AG04450 (cell line): ENCODE results near the gene SPNS2. TPM values are rescaled to one million over a fixed set of nuclear protein-coding genes. Genes with fewer than 3 reads are reported as not detected.

ENCODE experiments used
- CTCF ChIA-PET: fragments of 300-600, 350-600 bp; formaldehyde crosslinking; extraction: SDS; loops from one replicate; lab custom pipeline; 2022; ENCODE audit warnings: antibody characterized with exemption, inconsistent platforms; lab: Charles Lee
- POLR2A ChIA-PET: fragments of 350-600 bp; formaldehyde crosslinking; extraction: SDS; loops from one replicate; lab custom pipeline; 2021; ENCODE audit warnings: antibody characterized with exemption, inconsistent platforms; lab: Yijun Ruan, JAX
- DNase-seq: peaks from one replicate; pipeline ENCODE4 v3.0.0-alpha.2; 2011; ENCODE audit warnings: low read depth, low spot score
- H3K27ac ChIP-seq: one replicate; pipeline ENCODE4 v1.5.1; 2012; ENCODE audit warnings: low read depth, low read length, control low read depth
- H3K27me3 ChIP-seq: one replicate; pipeline ENCODE4 v1.6.0; 2012; ENCODE audit warnings: low read length; ENCODE audit not compliant: control insufficient read depth, insufficient read depth
- H3K4me3 ChIP-seq: 2 replicates; pipeline ENCODE4 v1.5.1; 2011; ENCODE audit warnings: mild to moderate bottlenecking, low read depth, low read length, control low read depth
- H3K9me3 ChIP-seq: 2 replicates; pipeline ENCODE4 v1.5.1; 2012; ENCODE audit warnings: low read length; ENCODE audit not compliant: control insufficient read depth, insufficient read depth
- polyA plus RNA-seq: library from polyadenylated mRNA; depleted of rRNA; stranded (reverse); fragments of >200 nt; gene quantifications from 2 replicates; pipeline ENCODE4 v1.2.3, GENCODE V29; 2011
- TF ChIP-seq, protein P1 (sequence below): IDR thresholded peaks from 2 replicates; pipeline ENCODE4 v1.5.1; 2011; ENCODE audit warnings: low read depth, low read length, control low read depth, inconsistent platforms

SPNS2 gene
- polyA plus RNA-seq, 1 experiment = not detected

DNA sequence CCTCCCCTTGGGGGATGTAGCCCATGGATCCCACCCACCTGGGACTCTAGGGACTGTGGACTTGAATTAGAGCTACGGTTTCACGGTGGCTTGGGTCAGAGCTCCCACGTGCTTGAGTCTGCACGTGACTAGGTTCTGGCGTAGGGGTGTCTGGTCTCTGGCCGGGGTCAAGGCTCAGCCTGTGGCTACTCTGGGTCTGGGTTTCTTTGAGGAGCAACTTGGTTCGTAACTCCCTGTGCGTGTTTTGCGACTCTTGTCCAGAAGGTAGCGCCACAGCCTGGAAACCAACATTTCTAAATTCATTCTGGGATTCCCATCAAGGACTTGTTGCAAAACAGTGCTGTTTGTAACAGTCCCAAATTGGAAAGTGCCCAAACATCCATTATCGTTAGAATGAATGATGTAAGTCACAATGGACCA is 62.2 kb downstream of the SPNS2 start:
- H3K4me3 ChIP-seq = no peak overlapping the region
- POLR2A ChIA-PET = no interaction called here
- H3K27me3 ChIP-seq = peaks cover 14% of the 10 kb centered on the region
- no peak overlapping the region for H3K27ac ChIP-seq
- CTCF ChIA-PET = interaction anchor here (0.6 to 1.0 kb wide), 2 partner anchors 9 to 65 kb away, joined by 3 read pairs; no protein-coding TSS in a partner anchor
- TF ChIP-seq, protein P1, sequence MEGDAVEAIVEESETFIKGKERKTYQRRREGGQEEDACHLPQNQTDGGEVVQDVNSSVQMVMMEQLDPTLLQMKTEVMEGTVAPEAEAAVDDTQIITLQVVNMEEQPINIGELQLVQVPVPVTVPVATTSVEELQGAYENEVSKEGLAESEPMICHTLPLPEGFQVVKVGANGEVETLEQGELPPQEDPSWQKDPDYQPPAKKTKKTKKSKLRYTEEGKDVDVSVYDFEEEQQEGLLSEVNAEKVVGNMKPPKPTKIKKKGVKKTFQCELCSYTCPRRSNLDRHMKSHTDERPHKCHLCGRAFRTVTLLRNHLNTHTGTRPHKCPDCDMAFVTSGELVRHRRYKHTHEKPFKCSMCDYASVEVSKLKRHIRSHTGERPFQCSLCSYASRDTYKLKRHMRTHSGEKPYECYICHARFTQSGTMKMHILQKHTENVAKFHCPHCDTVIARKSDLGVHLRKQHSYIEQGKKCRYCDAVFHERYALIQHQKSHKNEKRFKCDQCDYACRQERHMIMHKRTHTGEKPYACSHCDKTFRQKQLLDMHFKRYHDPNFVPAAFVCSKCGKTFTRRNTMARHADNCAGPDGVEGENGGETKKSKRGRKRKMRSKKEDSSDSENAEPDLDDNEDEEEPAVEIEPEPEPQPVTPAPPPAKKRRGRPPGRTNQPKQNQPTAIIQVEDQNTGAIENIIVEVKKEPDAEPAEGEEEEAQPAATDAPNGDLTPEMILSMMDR = peak; percentile 10; the same call in 1 of the 2 replicates
- no peaks in the 10 kb centered on the region for H3K9me3 ChIP-seq
- DNase-seq = no peak

DNA sequence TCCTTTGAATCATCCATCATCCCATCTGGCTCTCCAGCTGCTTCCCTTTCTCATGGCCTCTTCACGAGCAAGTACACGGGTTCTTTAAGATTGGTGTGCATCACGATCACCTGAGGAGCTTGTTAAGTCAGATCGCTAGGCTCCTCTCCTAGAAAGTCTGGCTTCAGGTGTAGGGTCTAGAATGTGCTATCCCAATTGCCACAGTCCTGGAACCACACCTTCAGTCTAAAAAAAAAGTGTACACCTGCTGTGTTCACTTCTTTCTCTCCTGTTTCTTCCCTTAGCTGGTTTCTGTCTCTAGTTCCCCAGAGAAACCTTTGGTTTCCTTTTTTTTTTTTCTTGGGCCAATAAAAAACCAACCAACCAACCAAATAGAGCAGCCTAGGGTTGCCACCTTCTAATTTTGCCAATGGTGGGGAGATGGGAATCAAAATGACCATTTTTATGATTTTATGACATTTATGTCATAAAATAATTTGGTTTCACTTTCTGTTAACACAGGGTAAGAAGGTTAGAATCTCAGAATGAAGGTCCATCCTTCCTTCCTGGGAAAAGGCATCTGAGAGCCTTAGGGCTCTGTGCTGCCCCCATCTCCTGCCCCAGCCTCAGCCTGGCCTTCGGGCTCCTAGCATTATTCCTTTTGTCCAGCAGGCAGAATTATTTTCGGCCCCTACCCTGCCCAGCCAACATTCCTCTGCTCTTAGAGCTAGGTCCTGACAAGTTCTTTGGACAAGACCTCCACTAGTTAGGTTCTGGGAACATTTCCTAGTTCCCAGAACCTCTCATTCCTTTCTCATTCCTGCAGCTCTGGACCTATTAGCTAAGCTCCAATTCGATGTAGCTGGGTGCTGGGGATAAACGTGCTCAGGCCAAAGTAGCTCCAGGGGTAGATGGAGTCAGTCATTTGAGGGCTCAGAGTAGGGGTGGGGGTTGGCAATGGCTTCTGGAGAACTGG is 63.6 kb downstream of the SPNS2 start:
- no peak for DNase-seq
- POLR2A ChIA-PET = no interaction called here
- no peak overlapping the region for H3K4me3 ChIP-seq
- CTCF ChIA-PET = interaction anchor here (0.5 to 2.4 kb wide), 3 partner anchors 63 to 67 kb away, joined by 3 to 13 read pairs (median 6); no protein-coding TSS in a partner anchor
- no peak overlapping the region for H3K27ac ChIP-seq
- no peaks in the 10 kb centered on the region for H3K9me3 ChIP-seq
- TF ChIP-seq, protein P1 = no peak
- peaks cover 14% of the 10 kb centered on the region for H3K27me3 ChIP-seq

DNA sequence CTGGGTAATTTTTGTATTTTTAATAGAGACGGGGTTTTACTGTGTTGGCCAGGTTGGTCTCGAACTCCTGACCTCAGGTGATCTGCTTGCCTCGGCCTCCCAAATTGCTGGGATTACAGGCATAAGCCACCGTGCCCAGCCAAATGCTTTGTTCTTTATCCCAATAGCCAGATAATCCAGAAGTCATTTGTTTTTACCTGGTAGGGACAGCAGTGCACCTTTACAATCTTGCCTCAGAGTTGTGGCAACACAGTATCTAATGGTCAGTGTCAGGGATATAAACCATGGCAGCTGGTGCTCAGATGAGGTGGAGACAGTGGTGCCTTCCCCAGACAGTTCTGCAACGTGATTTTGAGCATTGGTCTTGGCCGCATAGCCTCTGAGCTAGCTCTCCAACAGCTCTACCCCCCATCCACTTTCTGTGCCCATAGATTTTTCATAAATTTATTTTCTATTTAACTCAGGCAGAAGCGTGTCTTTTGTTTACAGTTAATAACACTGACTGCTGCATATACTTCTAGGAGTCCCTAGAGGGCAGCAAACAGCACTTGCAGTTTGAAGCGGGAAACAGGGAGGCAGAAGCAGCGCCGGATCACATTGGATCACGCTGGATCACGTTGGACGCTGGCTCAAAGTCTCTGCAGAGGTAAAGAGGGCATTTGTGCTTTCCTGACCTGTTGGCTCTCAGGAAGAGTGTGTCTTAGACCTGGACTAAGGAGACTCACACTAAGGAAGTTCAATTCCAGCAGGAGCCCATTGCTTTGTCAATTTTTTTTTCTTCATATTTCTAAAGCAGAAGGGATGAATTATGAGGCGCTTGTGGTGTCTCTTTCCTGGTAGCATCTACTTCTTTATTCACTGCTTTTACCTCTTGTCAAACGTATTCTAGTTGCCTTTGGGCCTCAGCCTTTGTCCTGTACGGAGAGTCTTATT is 66.8 kb downstream of the SPNS2 start:
- peak; percentile 38 for DNase-seq
- H3K27ac ChIP-seq = no peak overlapping the region
- H3K4me3 ChIP-seq = no peak overlapping the region
- H3K27me3 ChIP-seq = peaks cover 17% of the 10 kb centered on the region
- CTCF ChIA-PET = interaction anchor here (0.6 to 7.0 kb wide), 24 partner anchors 9 to 335 kb away, joined by 3 to 295 read pairs (median 6); partner anchors contain the start of gene MYBBP1A
- H3K9me3 ChIP-seq = no peaks in the 10 kb centered on the region
- TF ChIP-seq, protein P1 = peak; percentile 93
- POLR2A ChIA-PET = interaction anchor here (0.6 to 0.9 kb wide), 2 partner anchors 10 to 58 kb away, joined by 3 to 5 read pairs; partner anchors contain the start of gene MYBBP1A

DNA sequence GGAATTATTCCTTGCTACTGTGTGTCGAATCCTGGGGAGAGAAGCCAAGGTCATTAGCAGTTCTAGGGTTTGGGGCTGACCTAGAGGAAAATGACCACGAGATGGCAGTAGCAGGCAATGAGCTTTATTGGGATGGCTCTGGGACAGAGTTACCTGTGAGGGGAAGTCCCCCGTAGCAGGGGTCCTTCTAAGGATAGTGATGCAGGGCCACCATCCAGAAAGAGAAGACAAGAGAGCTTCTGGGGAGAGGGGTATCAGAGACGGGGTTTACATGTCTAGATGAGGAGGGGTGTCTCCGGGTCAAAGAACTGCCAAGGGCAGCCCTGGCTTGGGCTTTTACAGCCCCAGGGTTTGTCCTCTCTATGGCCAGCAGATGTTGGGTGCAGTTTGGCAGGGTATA is 68.1 kb downstream of the SPNS2 start:
- ChIA-PET POLR2A (interaction anchor here (1.4 kb wide), 1 partner anchor 11 kb away, joined by 3 read pairs; the partner anchor contains the start of gene MYBBP1A), CTCF (interaction anchor here (0.6 to 7.0 kb wide), 41 partner anchors 10 to 650 kb away, joined by 3 to 295 read pairs (median 5); partner anchors contain the start of genes MYBBP1A and SMTNL2)
- Histone ChIP-seq H3K27me3 (peaks cover 23% of the 10 kb centered on the region), H3K9me3 (no peaks in the 10 kb centered on the region), H3K4me3 (no peak overlapping the region), H3K27ac (no peak overlapping the region)
- DNase-seq = no peak
- TF ChIP-seq, protein P1 = peak; percentile 88
